Parathyroid adenoma (tissue), 2 donors: ENCODE data around the gene ADAM22.
"Not testable (repeated sequence)": the region's sequence is repeated elsewhere in the genome, so short reads cannot be mapped to it uniquely, and the experiment has no call there.

ENCODE experiments used
- H2AFZ ChIP-seq: fragments of 300-600 bp; sonication (generic); one replicate; pipeline ENCODE4 v1.7.0; 2017; ENCODE audit warnings: antibody characterized with exemption, mild to moderate bottlenecking
- H3K27ac ChIP-seq: fragments of 300-600 bp; sonication (generic); one replicate; pipeline ENCODE4 v1.7.0; 2017
- H3K27me3 ChIP-seq: fragments of 300-600 bp; sonication (generic); one replicate; pipeline ENCODE4 v1.7.0; 2017; ENCODE audit warnings: low read length; ENCODE audit not compliant: control insufficient read depth, insufficient read depth
- H3K36me3 ChIP-seq: fragments of 300-600 bp; sonication (generic); one replicate; pipeline ENCODE4 v1.7.0; 2017; ENCODE audit warnings: low read length; ENCODE audit not compliant: control insufficient read depth, insufficient read depth
- H3K4me1 ChIP-seq: fragments of 300-600 bp; sonication (generic); one replicate; pipeline ENCODE4 v1.7.0; 2017; ENCODE audit warnings: control low read depth
- H3K4me2 ChIP-seq: fragments of 300-600 bp; sonication (generic); one replicate; pipeline ENCODE4 v1.7.0; 2017; ENCODE audit warnings: low read length
- H3K4me3 ChIP-seq: fragments of 300-600 bp; sonication (generic); one replicate; pipeline ENCODE4 v1.7.0; 2017; ENCODE audit warnings: low read depth, low read length
- H3K79me2 ChIP-seq: fragments of 300-600 bp; sonication (generic); one replicate; pipeline ENCODE4 v1.7.0; 2017; ENCODE audit warnings: control low read depth
- H3K9ac ChIP-seq: fragments of 300-600 bp; sonication (generic); one replicate; pipeline ENCODE4 v1.7.0; 2017; ENCODE audit warnings: mild to moderate bottlenecking
- H3K9me3 ChIP-seq: fragments of 300-600 bp; sonication (generic); one replicate; pipeline ENCODE4 v1.7.0; 2017; ENCODE audit warnings: low read length; ENCODE audit not compliant: control insufficient read depth
- CTCF ChIP-seq: fragments of 300-600 bp; sonication (generic); IDR thresholded peaks from one replicate; pipeline ENCODE4 v1.7.0; 2017; ENCODE audit warnings: antibody characterized with exemption, mild to moderate bottlenecking
- donor health status: primary hyperparathyroidism.

Gene ADAM22

GRCh38 chr7:88153378-88153777 is 219.3 kb downstream of the ADAM22 start:
- H3K36me3 ChIP-seq = no peaks in the 10 kb centered on the region
- H3K27ac ChIP-seq = no peak overlapping the region
- no peak for TF ChIP-seq CTCF
- H3K9me3 ChIP-seq = no peaks in the 10 kb centered on the region
- no peak overlapping the region for H3K9ac ChIP-seq
- no peaks in the 10 kb centered on the region for H3K27me3 ChIP-seq
- H3K4me1 ChIP-seq = no peaks in the 10 kb centered on the region
- H2AFZ ChIP-seq = no peak overlapping the region
- H3K4me3 ChIP-seq = no peak overlapping the region
- no peak overlapping the region for H3K4me2 ChIP-seq
- H3K79me2 ChIP-seq = no peaks in the 10 kb centered on the region

- Histone ChIP-seq H3K4me2 (no peak overlapping the region), H3K9me3 (no peaks in the 10 kb centered on the region), H3K36me3 (no peaks in the 10 kb centered on the region), H3K9ac (no peak overlapping the region), H3K4me1 (no peaks in the 10 kb centered on the region), H3K4me3 (no peak overlapping the region), H3K27ac (no peak overlapping the region), H3K27me3 (no peaks in the 10 kb centered on the region), H3K79me2 (no peaks in the 10 kb centered on the region), H2AFZ (no peak overlapping the region)
- no peak for TF ChIP-seq CTCF
Measured at GRCh38 chr7:88155756-88156155, 221.7 kb downstream of the ADAM22 start.

- H3K9ac ChIP-seq = no peak overlapping the region
- no peaks in the 10 kb centered on the region for H3K4me1 ChIP-seq
- no peak overlapping the region for H3K4me3 ChIP-seq
- H3K36me3 ChIP-seq = no peaks in the 10 kb centered on the region
- no peak for TF ChIP-seq CTCF
- no peaks in the 10 kb centered on the region for H3K79me2 ChIP-seq
- H3K4me2 ChIP-seq = no peak overlapping the region
- no peak overlapping the region for H3K27ac ChIP-seq
- H3K9me3 ChIP-seq = no peaks in the 10 kb centered on the region
- no peak overlapping the region for H2AFZ ChIP-seq
- no peaks in the 10 kb centered on the region for H3K27me3 ChIP-seq
Measured at GRCh38 chr7:88156356-88156755, 222.3 kb downstream of the ADAM22 start.

- H2AFZ ChIP-seq, H3K4me3 ChIP-seq, H3K4me1 ChIP-seq, H3K36me3 ChIP-seq, H3K9me3 ChIP-seq, H3K4me2 ChIP-seq, H3K9ac ChIP-seq, H3K79me2 ChIP-seq, H3K27me3 ChIP-seq, H3K27ac ChIP-seq: not testable (repeated sequence)
Measured at GRCh38 chr7:88159741-88160140, 225.7 kb downstream of the ADAM22 start.

GRCh38 chr7:88165697-88166096 is 231.6 kb downstream of the ADAM22 start:
- Histone ChIP-seq H2AFZ (no peak overlapping the region), H3K4me2 (no peak overlapping the region), H3K27me3 (no peaks in the 10 kb centered on the region), H3K9ac (no peak overlapping the region), H3K4me3 (no peak overlapping the region), H3K4me1 (no peaks in the 10 kb centered on the region), H3K79me2 (no peaks in the 10 kb centered on the region), H3K9me3 (no peaks in the 10 kb centered on the region), H3K36me3 (no peaks in the 10 kb centered on the region), H3K27ac (no peak overlapping the region)
- no peak for TF ChIP-seq CTCF
